Stimulated activated CD4-positive, alpha-beta T cell treated with anti-CD3 and anti-CD28 coated beads, Interleukin-4, amount 100 ng/mL, for 48 hours (primary cell): ENCODE data around the gene ATG16L2.
A peak's percentile ranks its signal among the peaks of the same experiment; 100 is the strongest.

Experiments used
- DNase-seq, 2 donors: peaks; one replicate each; pipeline ENCODE4 v3.0.0-alpha.2; 2020; ENCODE audit warnings: low read depth in 2 of 2

ATG16L2 gene, protein sequence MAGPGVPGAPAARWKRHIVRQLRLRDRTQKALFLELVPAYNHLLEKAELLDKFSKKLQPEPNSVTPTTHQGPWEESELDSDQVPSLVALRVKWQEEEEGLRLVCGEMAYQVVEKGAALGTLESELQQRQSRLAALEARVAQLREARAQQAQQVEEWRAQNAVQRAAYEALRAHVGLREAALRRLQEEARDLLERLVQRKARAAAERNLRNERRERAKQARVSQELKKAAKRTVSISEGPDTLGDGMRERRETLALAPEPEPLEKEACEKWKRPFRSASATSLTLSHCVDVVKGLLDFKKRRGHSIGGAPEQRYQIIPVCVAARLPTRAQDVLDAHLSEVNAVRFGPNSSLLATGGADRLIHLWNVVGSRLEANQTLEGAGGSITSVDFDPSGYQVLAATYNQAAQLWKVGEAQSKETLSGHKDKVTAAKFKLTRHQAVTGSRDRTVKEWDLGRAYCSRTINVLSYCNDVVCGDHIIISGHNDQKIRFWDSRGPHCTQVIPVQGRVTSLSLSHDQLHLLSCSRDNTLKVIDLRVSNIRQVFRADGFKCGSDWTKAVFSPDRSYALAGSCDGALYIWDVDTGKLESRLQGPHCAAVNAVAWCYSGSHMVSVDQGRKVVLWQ

DNA sequence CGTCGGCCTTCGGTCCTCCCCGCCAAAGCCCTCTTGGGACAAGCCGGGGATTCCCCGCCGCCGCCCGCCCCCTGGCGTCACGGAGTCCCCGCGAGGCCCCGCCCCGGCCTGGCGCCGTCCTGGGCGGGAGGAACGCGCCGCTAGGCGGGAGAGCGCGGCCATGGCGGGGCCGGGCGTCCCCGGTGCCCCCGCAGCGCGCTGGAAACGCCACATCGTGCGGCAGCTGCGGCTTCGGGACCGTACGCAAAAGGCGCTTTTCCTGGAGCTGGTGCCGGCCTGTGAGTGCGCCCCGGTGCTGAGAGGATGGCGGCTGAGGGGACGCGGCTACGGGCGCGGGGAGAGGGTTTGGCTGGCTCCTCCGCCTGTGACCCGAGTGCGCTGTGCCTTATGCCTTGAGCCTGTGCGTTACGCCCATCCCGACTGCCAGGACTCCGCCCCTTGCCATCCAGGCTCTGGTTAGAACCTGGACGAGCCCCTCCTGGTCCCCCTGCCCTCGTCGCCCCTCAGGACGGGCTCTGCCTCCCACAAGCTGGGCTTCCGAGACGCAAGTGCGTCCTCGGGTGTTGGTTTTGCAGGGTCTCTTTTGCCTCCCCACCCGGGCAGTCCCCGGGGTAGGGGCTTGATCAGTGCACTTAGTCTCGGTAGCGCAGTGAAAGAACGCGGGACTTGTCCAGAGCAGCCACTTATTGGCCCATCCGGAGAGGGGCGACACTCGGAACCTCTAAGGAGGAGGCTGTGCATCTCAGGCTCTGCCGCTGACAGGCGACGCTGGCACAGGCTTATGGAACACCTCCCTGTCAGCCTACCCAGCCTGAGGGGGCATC is at the start of gene ATG16L2:
Gene ATG16L2, plus strand, starts transcription at position 126 of the 824 bp plus-strand sequence. Its CDS starts 35 bp downstream, at position 161.
- DNase-seq: peak; percentile 84 to 87

DNA sequence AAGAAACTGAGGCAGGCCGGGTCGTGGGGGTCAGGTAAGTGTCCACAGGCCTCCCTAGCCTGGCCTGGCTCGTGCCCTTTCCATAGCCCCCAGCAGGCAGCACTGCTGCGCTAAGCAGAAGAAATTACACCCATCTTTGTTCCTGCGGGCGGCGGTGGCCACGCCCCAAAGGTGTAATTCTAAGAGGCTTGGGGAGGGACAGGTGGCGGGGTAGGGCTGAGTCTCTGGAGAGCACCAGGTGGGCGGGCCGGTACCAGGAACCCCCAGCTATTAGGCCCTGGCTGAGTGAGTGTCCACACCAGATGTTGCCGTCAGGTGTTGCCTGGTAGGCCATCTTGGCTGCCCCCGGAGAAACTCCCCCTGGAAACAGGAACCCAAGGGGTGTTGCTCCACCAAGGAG is 49.7 kb upstream of the ATG16L2 start:
- DNase-seq: no peak

DNA sequence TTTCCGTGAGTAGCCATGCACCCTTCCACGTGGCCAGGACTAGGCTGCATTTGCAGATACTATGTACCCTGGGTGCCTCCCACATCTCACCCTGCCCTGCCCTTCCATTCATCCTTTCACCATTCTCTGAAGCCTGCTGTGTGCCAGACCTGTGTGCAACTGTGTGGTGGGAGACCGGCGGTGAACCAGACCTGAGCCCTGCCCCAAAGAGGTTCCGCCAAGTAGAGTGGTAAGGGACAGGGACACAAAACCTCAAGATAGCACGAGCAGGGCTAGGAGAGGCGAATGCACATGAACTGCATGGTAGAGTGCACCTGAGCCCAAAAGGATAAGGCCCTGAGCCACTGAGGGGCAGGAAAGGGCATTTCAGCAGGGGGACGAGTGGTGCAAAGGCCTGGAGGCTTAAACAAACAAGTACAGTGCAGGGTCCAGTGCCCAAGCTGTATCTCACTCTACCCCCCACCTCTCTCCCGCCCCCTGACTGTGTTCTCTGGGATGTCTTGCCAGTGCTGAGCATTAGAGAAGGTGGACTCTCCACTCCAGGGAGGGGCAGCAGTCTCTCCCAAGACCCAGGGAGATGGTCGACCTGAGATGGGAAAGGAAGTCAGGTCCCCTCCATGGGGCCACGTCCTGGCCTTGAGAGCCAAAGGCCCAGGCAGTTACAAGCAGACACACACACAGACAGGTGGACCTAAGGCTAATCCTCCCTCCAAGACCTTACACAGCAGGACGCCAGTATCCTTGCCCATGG is 47.9 kb upstream of the ATG16L2 start:
- no peak for DNase-seq

DNA sequence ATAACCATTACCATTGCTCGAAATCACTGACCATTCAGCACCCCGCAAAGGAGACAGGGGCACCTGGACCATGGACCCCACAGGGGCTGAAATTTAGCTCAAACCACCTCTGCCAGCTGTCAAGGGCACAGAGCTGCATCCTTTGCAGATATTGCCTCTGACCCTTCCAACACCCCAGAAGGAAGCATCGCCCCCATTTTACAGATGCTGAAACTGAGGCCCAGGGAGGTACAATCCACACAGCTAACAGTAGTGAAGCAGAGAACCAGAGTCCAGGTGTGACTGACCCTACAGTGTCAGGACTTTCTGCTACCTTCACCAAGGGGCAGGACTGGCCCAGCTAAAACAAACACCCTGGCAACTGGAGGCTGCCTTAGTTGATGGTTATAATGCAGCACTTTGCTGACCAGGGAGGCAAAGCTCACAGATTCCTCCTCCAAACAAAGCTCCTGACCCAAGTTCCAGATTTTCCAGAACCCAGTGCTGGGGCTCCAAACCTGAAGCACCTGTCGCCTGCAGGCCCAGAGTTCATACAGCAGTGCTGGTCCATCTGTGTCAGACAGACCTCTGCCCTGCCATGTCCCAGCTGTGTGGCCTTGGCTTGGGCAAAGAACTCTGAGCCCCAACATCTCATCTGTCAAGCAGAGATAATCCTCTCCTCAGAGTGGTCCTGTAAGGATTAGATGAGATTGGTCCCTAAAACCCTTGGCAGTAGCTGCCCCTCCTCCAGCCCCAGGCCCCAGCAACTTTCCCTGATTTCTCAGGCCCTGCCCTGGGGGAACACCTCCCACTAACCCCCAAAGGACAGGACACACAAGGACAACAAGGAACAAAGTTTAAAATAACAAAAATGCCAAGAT is 46.8 kb upstream of the ATG16L2 start:
- DNase-seq: no peak

DNA sequence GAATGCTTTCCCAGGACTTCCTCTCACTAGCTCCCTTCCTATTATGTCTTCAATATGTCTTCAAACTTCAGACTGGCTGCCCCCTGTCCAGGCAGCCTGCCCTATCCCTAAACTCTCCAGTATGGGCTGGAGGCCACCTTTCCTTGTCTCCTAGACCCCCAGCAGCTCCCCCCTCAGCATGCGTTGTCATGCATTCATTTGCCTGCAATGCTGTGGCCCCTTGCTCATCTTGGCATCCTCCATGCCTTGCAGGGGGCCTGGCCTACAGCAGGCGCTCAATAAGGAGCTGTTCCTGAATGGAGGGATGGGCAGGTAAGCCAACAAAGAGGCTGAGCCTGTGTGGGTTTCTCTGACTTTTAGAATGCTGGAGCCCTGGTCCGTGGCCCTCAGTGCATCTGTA is 45.6 kb upstream of the ATG16L2 start:
- no peak for DNase-seq

DNA sequence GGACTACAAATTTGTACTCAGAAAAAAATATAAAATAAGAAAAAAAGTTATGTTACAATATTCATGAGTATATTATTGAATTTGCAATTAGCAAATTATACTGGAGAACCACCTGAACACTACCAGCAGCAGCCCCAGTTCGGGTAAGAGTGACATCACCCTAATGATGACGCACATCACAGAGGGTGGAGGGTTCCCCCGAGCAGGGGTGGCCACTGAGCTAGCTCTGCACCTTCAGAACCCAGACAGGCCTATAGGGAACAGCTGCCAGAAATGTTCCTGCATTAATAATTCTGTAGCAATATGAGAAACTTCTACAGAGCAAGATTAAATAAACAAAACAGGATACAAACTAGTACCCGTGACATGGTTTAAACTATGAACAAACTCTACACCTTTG is 44.5 kb upstream of the ATG16L2 start:
- no peak for DNase-seq

DNA sequence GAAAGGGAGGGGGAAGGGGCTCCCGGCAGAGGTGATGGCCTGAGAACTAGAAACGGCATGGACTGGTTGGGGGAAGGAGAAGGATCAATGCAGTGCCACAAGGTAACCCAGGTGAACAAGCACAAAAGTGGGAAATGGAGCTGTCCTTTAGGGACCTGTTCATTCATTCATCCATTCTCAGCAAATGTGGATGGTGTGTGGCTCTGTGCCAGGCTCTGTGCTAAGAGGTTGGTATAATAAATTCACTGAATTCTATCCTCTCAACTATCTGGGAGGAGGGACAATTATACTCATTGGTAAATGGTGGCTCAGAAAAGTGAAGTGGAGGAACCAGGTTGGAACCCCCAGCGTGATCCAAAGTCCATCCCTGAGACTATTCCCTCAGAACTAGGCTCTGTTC is 43.4 kb upstream of the ATG16L2 start:
- no peak for DNase-seq

DNA sequence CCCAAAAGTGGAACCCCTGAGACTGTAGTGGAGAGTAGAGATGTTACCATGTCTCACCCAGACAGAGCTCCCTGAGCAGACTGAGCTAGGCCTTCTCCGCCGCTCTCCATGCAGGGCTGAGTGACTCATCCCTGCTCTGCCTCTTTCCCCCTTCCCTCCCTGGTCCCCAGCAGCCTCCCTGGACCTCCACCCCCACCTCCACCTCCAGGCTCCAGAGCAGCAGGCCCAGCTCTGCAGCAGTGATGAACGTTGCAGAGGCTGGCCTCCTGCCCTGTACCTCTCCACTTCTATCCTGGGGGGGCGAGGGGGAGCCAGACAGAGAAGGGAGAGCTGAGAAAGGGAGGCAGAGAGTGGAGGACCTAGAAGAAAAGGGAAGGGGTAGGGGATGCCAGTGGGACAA is 42.7 kb upstream of the ATG16L2 start:
- DNase-seq: no peak

DNA sequence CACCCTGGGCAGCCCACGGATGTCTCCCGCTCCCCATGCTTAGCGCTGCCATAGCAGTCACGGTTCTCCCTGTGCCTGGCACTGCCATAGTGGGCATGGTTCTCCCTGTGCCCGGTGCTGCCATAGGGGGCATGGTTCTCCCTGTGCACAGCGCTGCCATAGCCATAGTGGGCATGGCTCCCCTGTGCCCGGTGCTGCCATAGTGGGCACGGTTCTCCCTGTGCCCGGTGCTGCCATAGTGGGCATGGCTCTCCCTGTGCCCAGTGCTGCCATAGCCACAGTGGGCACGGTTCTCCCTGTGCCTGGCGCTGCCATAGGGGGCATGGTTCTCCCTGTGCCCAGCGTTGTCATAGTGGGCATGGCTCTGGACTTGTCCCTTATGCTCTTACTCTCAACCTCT is 42.2 kb upstream of the ATG16L2 start:
- no peak for DNase-seq

DNA sequence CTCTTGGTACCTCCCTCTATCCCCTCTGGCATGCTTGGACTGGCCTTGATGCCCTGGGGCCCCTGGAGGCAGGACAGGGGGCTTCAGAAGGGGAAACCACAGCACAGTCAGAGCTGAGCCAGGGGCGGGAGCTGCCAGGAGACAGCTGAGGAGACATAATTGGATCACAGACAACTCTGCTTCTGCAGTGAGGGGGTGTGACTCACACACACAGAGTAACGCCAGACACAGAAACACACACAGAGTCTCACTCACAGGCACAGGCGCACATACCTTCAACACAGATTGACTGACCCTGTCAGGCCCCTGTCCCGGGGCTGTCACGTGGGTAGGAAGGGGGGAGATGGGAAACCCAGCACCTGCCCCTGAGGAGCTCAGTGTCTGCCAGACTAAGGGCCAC is 40.9 kb upstream of the ATG16L2 start:
- DNase-seq: no peak

DNA sequence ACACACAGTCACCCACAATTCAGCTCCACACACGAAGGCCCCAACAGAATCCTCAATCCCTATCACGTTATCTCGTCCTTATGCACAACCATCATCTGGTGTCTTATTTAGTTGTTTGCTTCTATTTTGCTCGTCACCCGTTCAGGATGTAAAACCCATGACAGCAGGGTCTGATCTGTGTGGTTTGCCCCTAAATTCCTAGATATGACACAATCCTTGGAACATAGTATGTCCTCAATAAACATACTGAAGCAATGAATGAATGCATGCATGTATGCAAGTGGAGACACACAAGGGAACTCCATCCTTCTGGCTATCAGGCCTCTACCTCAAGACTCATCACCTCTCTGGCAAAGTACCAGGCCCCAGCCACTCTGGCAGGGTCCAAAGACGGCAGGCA is 40.5 kb upstream of the ATG16L2 start:
- no peak for DNase-seq

DNA sequence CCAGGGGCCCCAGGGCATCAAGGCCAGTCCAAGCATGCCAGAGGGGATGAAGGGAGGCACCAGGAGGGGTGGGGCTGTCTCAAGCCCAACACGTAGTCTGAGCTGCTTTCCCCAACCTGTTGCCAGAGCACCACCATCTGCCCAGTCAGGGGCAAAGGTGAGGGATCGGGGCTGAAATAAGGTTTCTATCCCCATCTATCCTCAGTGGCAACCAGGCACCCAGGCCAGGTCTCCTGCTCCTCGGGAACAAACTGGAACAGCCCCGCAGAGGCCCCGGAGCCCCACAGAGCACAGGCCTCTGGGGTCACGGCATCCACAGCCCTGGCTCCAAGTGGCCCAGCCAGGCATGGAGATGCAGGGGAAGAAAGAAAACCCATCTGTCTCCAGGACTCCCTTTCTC is 39.7 kb upstream of the ATG16L2 start:
- DNase-seq: no peak

DNA sequence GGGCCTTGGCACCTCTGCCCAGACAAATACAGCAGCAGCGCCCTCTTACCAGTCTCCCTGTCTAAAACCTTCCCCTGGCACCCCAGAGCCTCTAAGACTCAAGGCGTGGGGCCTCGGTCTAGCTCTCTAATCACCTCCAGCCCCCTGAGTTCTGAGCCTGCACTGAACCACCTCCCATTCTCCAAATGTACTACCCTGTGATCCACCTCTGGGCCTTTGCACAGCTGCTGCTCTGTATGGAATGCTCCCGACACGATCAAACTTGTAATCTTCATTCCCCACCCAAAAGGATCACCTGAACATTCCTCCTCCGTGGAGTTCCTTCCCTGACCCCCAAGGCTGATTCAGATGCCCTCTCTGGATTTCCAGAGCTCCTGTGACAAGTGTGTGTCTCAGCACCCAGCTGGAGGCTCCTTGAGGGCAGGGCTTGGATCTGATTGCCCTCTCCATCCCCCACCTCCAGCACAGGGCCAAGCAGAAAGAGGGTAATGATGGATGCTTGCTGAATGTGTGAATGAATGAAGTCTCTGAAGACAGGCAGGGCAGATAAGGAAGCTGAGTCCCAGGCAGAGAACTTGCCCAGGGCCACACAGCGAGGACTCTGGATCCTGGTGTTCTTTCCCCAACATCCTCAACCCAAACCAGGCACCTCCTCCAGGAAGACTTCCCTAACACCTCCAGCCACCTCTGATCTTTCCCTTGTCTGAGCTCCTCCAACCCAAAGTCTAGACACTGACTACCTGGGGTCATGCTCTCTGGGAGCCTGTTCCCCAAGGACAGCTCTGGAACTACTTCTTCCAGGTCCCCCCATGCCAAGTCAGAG is 38.7 kb upstream of the ATG16L2 start:
- no peak for DNase-seq

DNA sequence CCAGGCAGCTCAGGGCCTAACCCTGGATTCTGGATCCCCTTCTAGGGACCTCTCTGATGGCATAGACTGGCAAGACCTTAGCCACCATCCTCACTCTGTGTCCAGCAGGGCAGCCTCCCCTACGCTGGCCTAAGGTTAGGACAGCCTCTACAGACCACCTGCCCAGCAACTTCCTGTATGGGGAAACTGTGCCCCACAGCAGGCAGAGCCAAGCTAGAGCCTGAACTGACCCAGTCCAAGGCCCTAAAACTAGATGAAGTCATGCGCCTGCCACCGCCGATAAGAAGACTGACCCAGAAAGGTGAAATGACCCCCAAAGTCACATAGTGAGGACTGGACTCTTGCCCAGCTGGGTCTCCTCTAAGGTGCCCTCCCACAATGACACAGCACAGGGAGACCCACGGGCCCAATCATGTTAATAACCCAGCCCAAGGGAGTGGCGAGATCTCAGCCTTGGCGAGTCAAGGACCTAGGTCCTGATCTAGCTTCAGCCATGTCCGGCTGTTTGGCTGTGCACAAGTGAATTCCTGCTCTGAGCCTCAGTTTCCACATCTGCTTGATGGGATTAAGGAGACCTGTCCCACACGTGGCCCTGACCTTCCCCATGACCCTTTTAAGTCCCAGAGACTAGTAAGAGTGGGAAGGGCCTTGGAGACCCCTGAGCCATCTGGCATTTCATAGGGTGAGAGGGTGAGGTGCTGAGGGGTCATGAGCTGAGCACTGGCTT is 37.9 kb upstream of the ATG16L2 start:
- DNase-seq: no peak

DNA sequence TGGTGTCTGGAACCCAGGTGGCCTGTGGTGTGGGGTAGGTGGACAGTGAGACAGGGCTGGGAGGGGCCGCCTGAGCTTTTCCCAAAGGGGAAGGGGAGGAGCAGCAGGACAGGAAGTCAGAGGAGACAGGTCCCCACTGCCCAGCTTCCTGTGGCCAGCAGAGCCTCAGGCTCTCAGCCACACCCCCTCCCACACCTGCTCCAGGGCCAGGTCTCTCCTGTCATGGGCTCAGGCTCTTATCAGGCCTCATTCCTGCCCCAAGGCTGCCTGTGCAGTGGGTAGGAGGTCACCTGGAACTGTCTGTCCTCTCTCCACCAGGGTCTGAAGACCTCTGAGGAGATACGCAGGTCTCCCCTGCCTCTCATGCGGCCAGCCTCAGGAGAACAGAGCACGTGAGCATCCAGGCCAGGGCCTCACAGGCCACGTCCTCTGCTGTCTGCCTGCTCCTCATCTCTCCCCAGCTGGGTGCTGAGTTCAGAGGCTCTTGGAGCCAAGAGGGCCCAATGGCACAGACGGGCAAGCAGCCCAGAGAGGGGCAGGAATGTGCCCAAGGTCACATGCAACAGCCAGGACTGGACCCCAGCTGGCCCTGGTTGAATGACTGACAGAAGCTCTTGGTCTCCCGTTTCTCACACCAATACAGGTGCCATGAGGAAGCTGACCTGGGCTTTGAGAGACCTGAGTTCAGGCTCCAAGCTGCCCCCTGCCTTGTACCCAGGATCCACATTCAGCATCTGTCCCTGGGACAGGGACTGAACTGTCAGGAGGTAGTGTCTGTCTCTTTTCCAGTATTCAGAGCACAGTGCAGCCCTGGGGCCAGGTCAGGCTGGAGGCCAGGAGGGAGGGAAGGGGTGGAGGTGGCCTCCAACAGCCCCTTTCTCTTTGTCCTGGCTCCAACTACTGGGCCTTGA is 37.1 kb upstream of the ATG16L2 start:
- DNase-seq: no peak

DNA sequence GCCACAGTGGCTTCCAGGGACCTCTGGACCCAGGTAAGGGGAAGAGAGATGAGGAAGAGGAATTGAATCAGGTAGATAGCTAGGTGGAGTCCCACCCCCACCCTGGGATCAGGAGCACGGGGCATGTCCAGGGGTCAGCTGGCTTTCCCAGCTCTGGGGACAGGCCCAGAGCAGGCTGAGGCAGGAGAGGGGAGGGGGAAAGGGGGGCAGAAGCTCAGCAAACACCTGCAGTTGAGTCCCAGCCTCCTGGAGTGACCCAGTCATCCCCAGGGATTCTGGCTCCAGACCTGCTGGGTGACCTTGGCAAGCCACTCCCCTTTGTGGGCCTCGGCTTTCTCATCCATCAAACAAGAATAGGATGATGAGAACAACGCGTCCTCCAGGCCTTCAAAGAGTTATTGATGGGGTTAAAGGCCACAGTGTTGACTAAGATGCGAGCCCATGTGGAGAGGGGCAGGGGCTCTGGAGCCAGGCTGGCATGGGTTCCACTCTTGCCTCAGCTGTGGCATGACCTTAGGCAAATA is 36.4 kb upstream of the ATG16L2 start:
- no peak for DNase-seq

DNA sequence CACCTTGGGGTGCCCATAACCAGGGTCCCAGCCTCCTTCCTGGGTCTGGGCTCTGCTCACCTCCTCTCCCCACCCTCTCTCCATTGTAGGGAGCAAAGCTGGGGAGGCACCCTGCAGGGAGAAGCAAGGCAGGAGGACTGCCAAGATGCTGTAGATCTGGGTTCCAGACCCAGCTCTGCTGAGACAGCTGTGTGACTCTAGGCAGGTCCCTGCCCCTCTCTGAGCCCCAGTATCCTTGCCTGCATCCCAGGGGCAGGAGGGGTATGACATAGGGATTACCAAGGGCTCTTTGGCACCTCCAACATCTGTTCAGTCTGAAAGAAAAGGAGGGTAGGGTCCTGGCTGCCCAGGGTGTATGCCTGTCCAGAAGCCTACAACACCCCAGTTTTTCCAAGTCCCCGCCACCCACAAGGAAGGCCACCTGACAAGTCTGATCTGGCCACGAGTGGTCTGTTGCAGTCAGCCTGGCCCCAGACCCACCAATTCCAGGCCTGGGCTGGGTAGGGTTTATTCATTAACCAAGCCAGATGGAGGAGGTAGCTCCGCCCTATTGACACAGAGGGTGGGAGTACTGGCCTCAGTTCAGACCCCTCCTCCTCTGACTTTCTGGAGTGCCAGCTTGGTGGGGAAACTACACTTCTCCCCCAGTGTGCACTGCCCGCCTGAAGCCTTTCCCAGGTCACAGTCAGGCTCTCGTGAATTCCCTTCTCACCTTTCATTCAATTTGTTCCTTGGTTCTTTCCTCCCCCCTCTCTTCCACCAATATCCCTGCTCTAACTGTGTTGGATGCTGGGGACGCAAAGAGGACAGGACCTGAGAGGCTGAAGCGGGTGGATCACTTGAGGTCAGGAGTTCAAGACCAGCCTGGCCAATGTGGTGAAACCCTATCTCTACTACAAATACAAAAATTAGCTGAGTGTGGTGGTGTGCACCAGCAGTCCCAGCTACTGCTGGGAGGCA is 35.4 kb upstream of the ATG16L2 start:
- no peak for DNase-seq
